ENCODE measurements around the gene PLCB3.

Gene PLCB3

DNA sequence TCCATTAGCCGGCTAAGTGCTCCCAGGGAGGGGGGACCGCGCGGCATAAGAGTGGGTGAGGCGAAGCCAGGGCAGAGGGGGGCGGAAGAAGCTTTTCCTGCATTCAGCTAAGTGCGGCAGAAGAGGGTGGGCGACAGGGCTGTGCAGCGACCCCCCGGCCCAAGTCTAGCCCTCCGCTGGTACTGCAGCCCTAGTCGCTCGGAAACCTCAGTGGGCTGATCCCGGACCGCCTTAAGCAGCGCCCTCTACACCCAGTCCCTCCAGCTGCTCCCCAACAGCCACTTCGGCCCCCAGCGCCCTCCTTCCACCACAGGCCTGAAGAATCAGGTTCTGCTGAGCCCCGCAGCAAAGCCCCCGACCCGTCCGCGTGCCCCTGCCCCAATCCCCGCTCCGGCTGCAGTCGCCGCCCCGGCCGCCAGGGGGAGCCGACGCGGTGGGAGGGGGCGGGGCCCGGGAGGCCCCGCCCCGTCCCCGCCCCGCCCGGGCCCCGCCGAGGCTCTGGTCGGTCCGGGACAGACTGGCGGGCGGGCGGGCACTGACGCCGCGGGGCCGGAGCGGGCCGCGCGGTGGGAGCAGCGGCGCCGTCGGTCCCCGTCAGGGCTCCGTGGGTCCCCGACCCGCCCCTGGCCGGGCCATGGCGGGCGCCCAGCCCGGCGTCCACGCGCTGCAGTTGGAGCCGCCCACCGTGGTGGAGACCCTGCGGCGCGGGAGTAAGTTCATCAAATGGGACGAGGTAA lies at the start of gene PLCB3:
PLCB3 (plus strand) TSS at position 515 of the 737 bp plus-strand sequence; CDS start at position 635, 120 bp downstream.
- DNase-seq = peak; percentile 91

DNA sequence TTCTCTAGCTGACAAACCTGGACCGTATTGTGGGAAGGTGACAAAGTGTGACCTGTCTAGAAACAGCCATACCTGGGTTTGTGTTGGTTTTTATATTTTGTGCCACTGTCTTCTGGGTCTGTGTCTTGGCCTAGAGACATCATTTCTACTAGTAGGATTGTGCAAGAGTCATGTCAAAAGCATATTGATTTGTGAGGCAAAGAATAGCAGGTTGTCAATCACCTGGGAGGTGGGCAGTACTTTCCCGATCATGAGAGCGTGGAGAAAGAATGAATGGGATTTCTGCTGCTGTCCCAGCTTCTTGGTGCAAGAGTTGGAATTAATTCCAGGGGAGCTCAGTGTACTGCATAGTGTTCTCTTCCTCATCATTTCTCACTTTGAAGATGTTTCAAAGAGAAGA lies 49.8 kb upstream of the PLCB3 start:
- DNase-seq = no peak

DNA sequence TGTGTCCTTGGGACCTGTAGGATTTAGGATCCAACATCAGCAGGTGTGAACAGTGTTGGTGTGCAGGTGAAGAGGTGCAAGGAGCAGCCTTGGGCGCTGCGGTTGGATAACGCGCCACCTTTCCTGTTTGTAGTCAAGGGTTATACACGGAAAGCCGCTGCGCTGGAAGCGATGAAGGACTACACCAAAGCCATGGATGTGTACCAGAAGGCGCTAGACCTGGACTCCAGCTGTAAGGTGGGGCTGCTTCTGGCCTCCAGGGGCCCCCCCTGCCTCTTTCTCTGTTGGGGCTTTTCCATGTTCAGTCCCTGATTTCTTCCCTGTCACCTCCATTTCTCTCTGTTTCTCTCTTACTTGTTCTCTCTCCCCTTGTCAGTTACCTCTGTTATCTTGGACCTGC lies 48.3 kb upstream of the PLCB3 start:
- no peak for DNase-seq

DNA sequence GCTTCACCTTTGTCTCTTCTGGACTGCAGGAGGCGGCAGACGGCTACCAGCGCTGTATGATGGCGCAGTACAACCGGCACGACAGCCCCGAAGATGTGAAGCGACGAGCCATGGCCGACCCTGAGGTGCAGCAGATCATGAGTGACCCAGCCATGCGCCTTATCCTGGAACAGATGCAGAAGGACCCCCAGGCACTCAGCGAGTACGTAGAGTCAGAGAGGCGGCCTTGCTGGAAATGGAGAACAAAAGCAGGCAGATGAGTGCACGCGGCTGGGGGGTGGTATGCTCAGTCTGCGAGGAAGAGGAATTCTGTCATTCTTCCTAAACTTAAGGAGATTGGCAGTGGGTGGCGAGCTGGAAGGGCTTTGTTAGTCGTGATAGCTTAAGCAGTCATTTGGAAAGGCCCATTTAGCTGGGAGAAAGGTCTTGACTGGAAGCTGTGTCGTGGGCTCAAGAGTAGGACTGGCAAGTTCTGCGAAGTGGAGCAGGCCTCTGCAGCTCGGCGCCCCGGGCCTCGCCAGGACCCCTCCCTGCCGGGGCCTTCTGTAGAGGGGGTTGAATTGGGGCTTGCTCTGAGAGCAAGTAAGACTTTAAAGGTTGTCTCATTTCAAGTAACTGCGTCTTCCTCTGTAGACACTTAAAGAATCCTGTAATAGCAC lies 47.8 kb upstream of the PLCB3 start:
- DNase-seq = no peak

GRCh38 chr11:64204080-64204440 lies 47.3 kb upstream of the PLCB3 start:
- DNase-seq = no peak

- peak; percentile 81 for DNase-seq
Measured at GRCh38 chr11:64204464-64204989, 46.8 kb upstream of the PLCB3 start.

- peak; percentile 85 for DNase-seq
Measured at GRCh38 chr11:64206457-64207255, 44.7 kb upstream of the PLCB3 start, which contains the start of gene FERMT3. FERMT3 (plus strand) TSS chr11:64206721; CDS start chr11:64207365, 644 bp downstream.

DNA sequence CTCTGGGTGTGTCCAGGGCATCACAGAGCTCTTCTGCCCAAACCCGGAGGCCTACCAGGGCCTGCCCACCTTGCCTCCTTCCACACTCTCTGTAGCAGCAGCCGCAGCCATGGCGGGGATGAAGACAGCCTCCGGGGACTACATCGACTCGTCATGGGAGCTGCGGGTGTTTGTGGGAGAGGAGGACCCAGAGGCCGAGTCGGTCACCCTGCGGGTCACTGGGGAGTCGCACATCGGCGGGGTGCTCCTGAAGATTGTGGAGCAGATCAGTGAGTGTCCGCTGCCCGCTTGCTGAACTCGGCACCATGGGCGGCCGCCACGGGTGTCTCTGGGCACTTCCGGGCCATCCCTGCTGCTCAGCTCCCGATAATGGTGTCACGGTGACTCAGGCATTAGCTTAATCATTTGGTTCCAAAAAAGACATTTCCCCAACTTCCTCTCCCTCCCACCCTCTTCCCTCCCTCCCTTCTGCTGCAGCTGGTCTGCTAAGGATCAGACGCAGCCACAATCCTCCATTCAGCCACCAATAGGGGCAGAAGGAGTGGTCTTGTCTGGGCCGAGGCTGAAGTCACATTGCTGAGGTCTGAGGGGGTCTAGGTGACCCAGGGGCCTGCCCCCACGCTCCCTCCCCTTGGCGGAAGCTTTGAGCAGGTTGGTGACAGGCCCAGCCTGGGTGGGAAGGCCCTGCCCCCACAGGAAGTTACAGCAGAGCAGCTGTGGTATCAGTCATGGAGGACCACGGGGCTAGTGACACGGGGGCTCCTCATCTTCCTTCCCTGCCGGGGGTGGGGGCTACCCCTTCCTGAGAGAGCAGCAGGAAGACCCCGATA lies 43.9 kb upstream of the PLCB3 start:
- DNase-seq = peak; percentile 89

DNA sequence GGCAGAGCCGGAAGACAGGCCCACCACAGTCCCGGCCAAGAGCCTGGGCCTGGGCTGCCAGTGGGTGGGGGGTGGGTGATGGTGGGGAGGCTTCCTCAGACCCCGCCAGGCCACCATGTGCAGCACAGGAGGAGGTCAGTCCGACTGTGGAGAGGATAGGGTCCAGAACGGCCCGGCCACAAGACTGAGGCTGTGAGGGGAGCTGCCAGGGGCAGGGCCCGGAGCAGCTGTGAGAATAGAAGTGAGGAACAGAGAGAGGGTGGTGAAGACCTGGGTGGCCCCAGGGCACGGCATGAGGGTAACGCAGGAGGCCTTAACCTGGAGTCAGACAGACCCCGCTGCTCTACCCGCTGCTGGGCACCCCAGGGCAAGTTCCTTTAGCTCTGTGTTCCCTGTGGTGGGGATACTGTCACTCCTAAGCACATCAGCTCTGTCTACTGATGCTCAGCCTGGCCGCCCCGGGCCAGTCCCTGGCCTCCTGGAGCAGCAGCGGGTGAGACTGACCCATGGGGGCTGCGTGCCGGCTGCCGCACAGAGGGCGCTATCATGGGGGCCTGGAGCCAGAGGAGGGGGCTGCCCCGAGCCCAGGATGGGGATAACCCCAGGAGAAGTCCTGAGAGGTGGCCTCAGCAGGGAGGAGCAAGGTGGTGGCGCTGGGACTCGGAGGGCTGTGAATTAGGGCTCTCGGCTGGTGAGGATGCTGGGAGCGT lies 43.1 kb upstream of the PLCB3 start:
- no peak for DNase-seq

DNA sequence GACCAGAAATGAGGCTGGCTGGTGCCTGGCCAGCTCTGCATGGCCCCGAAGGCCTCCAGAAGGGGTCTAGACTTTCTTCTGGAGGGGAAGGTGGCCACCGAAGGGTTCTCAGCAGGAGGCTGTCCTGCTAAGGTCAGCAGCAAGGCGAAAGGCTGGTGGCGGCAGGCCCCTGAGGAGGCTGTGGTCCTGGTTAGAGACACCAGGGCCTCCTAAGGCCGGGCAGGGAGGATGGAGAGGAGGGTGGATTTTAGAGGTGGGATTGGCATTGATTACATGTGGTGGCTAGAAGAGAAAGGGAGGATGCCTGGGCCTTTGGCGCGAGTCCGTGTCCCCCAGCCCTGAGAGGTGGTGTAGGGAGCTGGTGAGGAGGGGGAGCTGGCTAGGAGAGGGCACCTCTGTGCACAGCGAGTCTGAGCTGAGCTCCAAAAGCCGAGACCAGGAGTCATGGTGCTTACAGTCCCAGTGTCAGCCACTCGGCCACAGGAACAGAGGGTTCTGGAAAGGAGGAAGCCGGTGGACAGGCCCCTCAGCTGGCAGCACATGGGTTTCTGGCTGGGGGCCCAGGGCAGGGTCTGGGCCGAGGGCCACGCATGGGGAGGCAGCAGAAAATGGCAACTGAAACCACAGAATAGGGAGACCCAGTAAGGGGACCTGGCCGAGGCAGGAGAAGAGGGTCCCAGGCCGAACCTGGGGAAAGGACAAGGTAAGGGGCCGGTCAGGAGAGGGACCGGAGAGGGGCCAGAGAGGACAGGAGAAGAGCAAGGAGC lies 42.4 kb upstream of the PLCB3 start:
- no peak for DNase-seq

GRCh38 chr11:64209563-64209843 lies 41.8 kb upstream of the PLCB3 start:
- DNase-seq = no peak

- no peak for DNase-seq
Measured at GRCh38 chr11:64210301-64211020, 40.9 kb upstream of the PLCB3 start.

DNA sequence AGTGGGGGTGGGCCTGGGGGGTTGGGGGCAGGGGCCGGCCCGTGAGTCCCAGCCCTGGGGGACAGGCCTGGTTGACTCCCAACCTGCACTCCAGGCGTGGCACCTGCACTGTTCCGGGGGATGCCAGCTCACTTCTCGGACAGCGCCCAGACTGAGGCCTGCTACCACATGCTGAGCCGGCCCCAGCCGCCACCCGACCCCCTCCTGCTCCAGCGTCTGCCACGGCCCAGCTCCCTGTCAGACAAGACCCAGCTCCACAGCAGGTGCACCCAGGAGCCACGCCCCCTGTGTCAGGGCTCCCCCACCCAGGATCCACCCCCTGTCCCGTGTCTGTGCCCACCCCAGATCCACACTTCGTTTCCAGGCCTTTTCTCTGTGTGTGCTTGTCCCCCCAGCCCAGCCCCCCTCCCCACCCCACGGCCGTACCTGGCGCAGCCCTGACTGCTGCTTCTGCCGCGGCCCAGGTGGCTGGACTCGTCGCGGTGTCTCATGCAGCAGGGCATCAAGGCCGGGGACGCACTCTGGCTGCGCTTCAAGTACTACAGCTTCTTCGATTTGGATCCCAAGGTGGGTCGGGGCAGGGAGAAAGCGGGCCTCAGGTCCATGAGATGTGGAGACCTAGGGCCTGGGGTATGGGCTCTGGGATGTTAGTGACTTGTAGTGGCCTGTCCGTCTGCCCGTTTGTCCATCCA lies 40.0 kb upstream of the PLCB3 start:
- no peak for DNase-seq

GRCh38 chr11:64216879-64217278 lies 34.5 kb upstream of the PLCB3 start:
- no peak for DNase-seq

DNA sequence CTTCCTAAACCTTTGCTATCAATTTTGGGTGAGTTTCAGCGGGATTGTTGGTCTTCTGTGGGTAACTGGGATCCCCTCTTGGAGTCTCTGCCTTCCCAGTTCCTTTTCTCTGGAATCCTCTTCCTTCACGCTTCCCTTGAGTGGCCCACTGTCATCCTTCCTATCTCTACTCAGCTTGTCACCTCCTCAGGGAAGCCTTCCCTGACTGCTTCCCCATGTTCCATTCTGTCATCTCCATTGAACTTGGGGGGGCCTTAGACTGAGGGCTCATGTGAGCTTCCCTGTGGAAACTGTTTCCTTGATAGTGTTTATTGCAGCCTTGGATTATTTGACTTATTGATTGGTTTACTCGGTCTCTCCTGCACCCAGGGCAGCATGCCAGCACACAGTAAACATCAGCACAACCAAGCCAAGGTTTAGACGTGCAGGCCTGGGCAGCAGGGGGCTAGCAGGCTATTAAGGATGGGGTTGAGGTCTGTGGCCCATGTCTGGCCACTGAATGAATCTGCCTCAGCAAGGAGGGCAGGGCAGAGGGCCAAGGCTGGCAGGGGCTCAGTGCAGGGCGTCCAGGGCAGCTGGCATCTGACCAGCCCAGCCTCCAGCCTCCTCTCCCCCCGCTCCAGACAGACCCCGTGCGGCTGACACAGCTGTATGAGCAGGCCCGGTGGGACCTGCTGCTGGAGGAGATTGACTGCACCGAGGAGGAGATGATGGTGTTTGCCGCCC lies 32.5 kb upstream of the PLCB3 start:
- no peak for DNase-seq

GRCh38 chr11:64219354-64219684 lies 32.0 kb upstream of the PLCB3 start:
- DNase-seq = no peak

GRCh38 chr11:64219755-64220154 lies 31.6 kb upstream of the PLCB3 start:
- DNase-seq = no peak

GRCh38 chr11:64220271-64220670 lies 31.1 kb upstream of the PLCB3 start:
- DNase-seq = no peak

- DNase-seq = no peak
Measured at GRCh38 chr11:64220798-64221197, 30.5 kb upstream of the PLCB3 start.

- no peak for DNase-seq
Measured at GRCh38 chr11:64222651-64223000, 28.7 kb upstream of the PLCB3 start.

All from activated CD8-positive, alpha-beta memory T cell treated with anti-CD3 and anti-CD28 coated beads, Interleukin-2, amount 50 U/mL, for 48 hours (primary cell).